ENCODE data around the gene TTLL10.

Gene TTLL10

DNA sequence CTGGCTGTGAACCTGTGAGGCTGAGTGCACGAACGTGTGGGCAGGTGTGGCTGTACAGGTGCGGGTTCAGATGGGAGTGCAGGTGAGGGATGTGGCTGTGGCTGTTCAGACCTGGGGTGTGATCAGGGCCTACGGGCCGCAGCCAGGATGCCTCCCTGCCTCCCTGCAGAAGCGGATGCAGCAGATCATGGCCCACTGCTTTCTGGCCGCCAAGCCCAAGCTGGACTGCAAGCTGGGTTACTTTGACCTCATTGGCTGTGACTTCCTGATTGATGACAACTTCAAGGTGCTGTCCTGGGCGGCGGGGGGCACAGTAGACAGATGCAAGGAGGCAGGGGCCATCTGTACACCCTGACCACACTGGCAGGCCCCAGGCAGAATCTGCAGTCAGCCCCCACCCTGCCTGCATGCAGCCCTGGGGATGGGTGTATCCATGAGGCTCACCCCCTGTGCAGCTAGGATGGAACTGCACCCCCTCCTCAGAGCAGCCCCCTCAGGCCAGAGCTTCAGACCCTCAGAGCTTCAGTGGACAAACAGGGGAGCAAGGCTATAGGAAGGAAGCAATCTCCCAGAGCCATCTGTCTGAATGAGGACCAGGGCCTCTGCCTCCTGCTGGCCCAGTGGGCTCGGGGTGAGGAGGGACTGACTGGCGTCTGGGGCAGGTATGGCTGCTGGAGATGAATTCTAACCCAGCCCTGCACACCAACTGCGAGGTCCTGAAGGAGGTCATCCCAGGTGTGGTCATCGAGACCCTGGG is 22.9 kb downstream of the TTLL10 start:
- Histone ChIP-seq H3K27ac (no peak overlapping the region), H3K4me2 (no peak overlapping the region), H3K36me3 (no peaks in the 10 kb centered on the region), H3K9me3 (replicated peaks in 1 of 11) (peaks cover 26 to 49% (median 38%) of the 10 kb centered on the region in 11 experiments), H3K4me1 (peaks cover 0 to 26% (median 15%) of the 10 kb centered on the region in 10 experiments; a peak in 19 of 20 replicates), H3K9ac (no peak overlapping the region), H3K27me3 (peaks cover 0 to 20% (median 15%) of the 10 kb centered on the region in 11 experiments; a peak in 19 of 22 replicates), H3K4me3 (no peak overlapping the region), H4K20me1 (no peaks in the 10 kb centered on the region)
- no peak for TF ChIP-seq Cebpa-rat (IDR thresholded peaks at IDR 0.05)

DNA sequence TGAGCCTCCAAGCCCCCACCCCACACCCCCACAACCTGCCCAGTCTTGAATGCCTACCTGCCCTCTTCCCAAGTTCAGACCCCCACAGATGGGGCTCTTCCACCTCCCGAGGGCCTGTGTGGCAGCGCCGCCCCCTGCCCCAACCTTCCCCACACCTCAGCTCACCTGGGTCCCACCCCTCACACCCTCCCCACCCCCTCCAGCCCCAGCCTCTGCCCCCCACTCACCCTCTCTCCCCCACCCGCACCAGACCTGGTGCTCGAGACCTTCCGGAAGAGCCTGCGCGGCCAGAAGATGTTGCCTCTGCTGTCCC is 23.5 kb downstream of the TTLL10 start:
- H3K4me2 ChIP-seq: no peak overlapping the region
- no peak overlapping the region for H3K9ac ChIP-seq
- H3K4me1 ChIP-seq: peaks cover 0 to 26% (median 15%) of the 10 kb centered on the region in 10 experiments; a peak in 19 of 20 replicates
- no peak for TF ChIP-seq Cebpa-rat (IDR thresholded peaks at IDR 0.05)
- H4K20me1 ChIP-seq: no peaks in the 10 kb centered on the region
- peaks cover 20 to 44% (median 32%) of the 10 kb centered on the region in 11 experiments for H3K9me3 ChIP-seq (replicated peaks in 1 of 11)
- no peak overlapping the region for H3K27ac ChIP-seq
- H3K27me3 ChIP-seq: peaks cover 0 to 21% (median 16%) of the 10 kb centered on the region in 11 experiments; a peak in 19 of 22 replicates
- no peaks in the 10 kb centered on the region for H3K36me3 ChIP-seq
- no peak overlapping the region for H3K4me3 ChIP-seq

DNA sequence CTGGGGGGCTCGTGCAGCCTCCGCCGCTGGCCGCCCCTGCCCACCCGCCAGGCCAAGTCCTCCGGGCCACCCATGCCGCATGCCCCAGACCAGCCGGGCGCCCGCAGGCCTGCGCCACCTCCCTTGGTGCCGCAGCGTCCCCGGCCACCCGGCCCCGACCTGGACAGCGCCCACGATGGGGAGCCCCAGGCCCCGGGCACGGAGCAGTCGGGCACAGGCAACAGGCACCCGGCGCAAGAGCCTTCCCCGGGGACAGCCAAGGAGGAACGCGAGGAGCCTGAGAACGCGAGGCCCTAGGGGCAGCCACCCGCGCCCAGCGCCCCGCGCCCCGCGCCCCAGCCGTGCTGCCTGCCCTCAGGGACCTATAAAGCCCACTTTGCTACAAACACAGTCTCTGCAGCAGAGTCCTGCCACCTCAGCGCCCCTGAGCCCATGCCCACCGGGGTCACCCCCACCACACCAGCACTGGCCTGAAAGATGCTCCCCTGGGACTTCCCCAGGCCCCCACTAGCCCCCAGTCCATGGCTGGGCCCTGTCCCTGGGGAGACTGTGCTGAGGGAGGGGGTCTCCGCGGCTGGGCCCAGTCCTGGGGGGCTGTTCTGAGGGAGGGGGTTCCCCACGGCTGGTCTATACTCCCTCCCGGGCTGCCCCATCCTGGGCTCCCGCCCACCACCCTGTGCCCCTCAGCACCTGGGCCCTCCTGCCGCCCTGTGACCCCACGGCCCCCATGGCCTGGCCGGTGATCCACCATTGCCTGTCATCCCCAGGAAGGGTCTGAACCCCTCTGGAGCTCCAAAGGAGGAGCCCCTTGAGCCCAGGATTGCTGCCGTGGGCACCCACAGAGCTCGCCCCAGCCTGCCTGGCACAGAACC is 24.1 kb downstream of the TTLL10 start:
- Histone ChIP-seq H3K27ac (no peak overlapping the region), H3K4me2 (peak overlapping the region in 2 of 11 experiments; percentile 15 to 29; a peak in 3 of 22 replicates), H3K27me3 (peaks cover 0 to 22% (median 16%) of the 10 kb centered on the region in 11 experiments; a peak in 19 of 22 replicates), H3K36me3 (no peaks in the 10 kb centered on the region), H3K9ac (no peak overlapping the region), H3K4me3 (no peak overlapping the region), H3K9me3 (replicated peaks in 1 of 11) (peaks cover 18 to 37% (median 26%) of the 10 kb centered on the region in 11 experiments), H3K4me1 (peaks cover 0 to 26% (median 15%) of the 10 kb centered on the region in 10 experiments; a peak in 19 of 20 replicates), H4K20me1 (0 out of 22 replicates have a peak, but pooled peaks cover 0 to 1% (median 0%) of the 10 kb centered on the region in 11 experiments)
- no peak for TF ChIP-seq Cebpa-rat (IDR thresholded peaks at IDR 0.05)

DNA sequence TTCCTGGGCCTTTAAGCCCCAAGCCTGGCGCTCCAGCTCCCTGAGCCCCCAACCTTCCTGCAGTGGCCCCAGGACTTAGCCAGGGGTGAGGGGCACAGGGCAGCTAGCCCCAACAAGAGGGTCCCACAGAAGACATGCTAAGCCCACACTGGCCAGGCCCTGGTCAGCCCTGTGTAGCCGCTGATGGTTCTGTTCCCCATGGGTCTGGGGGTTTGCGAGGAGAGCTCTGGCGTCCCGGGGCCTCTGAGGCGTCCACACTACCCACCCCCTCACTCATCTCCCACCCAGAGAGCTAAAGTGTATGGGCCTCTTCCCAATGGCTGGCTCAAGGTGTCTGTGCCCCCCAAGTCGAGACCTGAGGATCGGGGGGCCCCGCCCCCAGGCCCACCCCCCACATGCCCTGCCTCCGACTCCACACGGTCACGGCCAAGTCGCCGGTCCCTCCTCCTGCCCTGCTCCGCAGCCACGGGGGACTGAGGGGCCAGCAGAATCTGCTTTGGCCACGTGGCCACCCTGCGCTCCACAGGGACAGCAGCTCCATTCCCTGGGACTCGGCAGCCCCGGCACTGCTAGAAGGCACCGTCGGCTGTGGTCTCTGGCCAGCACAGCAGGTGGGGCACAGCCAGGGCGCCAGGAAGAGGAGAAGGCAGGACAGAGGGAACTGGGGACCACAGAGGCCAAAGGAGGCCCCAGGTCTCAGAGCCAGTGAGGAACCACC is 24.9 kb downstream of the TTLL10 start:
- H3K27me3 ChIP-seq: peaks cover 0 to 27% (median 16%) of the 10 kb centered on the region in 11 experiments; a peak in 19 of 22 replicates

DNA sequence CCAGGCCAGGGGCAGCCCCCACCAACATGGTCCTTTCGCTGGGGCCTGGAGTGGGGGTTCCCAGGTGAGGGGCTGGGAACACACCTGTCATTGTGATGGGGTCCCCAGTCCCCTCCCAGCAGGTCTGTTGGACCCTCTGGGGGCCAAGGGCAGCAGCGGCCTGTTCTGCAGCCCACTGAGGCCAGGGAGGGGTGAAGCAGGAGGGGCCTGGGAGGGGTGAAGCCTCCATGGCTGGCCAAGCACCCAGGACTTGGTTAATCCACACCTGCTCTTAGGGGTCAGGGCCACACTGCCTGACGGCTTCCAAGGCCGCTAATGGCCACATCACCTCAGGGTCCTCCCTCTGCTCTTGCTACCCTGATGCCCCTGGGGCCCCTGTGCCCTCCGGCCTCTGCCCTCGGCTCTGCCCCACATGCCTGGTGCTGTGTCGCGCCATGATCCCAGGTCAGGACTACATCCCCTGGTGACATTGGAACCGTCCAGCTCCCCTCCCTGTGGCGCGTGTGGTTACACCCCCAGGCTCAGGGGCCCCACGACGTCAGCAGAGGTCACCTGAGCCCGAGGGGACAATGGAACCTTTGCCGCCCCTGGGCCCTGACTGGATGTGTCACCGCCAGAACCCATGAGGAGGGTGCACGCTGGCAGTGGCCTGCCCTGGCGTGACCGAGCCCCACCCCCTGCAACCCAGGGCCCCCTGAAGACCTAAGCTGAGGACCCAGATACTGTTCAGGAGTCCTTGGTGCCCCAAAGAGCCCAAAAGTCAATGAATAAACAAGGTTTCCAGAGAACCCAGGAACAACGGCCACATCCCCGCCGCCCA is 25.7 kb downstream of the TTLL10 start:
- H3K4me3 ChIP-seq: no peak overlapping the region
- H4K20me1 ChIP-seq: peaks cover 0 to 10% (median 0%) of the 10 kb centered on the region in 11 experiments; a peak in 1 of 22 replicates
- H3K9me3 ChIP-seq (replicated peaks in 1 of 11): peaks cover 12 to 22% (median 16%) of the 10 kb centered on the region in 11 experiments

More for the DNA sequence above, 24.9 kb downstream of the TTLL10 start:
- TF ChIP-seq Cebpa-rat (IDR thresholded peaks at IDR 0.05): no peak
- Histone ChIP-seq H3K9ac (no peak overlapping the region), H3K36me3 (no peaks in the 10 kb centered on the region), H4K20me1 (peaks cover 0 to 9% (median 0%) of the 10 kb centered on the region in 11 experiments; a peak in 1 of 22 replicates), H3K4me2 (peak overlapping the region in 2 of 11 experiments; percentile 15 to 29; a peak in 2 of 22 replicates), H3K4me1 (peaks cover 0 to 26% (median 15%) of the 10 kb centered on the region in 10 experiments; a peak in 19 of 20 replicates), H3K9me3 (replicated peaks in 1 of 11) (peaks cover 14 to 30% (median 22%) of the 10 kb centered on the region in 11 experiments), H3K4me3 (no peak overlapping the region), H3K27ac (no peak overlapping the region)

DNA sequence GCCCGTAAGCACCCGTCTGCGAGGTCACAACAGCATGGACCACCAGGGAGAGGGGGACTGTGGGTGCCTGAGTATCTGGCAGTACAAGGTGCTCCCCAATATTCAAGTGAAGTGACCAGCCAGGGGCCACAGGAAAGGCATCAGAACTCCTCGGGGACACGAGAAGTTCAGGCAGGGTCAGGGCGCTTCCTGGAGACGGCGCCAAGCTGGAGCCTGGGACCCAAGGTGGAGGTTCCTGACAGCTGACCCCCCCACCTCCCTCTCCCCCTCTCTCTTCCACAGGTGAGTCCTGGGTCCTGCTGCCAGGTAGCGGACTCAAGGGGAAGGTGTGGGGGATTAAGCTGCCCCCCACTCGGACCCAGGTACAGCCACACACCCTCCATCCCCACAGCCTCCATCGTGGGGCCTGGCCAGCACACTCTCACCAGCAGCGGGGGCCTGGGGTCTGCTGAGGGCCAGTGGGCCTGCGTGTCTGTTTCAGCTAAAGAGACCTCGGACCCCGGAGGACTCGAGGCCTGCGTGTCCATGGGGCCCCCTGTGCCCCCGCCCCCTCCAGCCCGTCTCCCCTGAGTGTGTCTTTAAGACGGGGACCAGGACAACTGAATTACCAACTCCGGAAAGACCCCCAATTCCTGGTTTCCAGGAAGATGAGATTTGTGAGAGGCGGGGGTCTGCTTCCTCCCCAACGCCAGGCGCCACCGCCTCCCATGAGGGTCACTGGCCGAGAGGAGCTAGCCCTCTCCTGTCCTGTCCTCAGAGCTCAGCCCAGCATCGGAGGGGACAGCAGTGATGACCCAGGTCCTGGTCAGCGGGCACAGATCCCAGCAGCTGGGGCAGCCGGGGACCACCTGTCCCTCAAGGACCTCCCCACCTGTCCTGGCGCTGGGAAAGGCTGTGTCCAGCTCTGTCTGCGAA is 26.5 kb downstream of the TTLL10 start:
- peaks cover 7 to 32% (median 20%) of the 10 kb centered on the region in 10 experiments for H3K4me1 ChIP-seq
- TF ChIP-seq Cebpa-rat (IDR thresholded peaks at IDR 0.05): no peak
- peaks cover 0 to 13% (median 4%) of the 10 kb centered on the region in 11 experiments; a peak in 7 of 22 replicates for H4K20me1 ChIP-seq
- peak overlapping the region in 1 of 11 experiments; percentile 65; a peak in 2 of 22 replicates for H3K27ac ChIP-seq
- peak overlapping the region in 3 of 11 experiments; percentile 38 to 69 (median 50); a peak in 7 of 22 replicates for H3K9ac ChIP-seq
- H3K9me3 ChIP-seq (replicated peaks in 1 of 11): peaks cover 3 to 14% (median 7%) of the 10 kb centered on the region in 11 experiments; a peak in 21 of 22 replicates
- peak overlapping the region in 8 of 10 experiments; percentile 38 to 69 (median 55); a peak in 11 of 20 replicates for H3K4me3 ChIP-seq
- no peaks in the 10 kb centered on the region for H3K36me3 ChIP-seq
- peak overlapping the region; percentile 62 to 93 (median 89) for H3K4me2 ChIP-seq
- peaks cover 8 to 41% (median 19%) of the 10 kb centered on the region in 11 experiments for H3K27me3 ChIP-seq

More for the DNA sequence above, 25.7 kb downstream of the TTLL10 start:
- no peak overlapping the region for H3K27ac ChIP-seq
- peaks cover 0 to 33% (median 17%) of the 10 kb centered on the region in 11 experiments; a peak in 19 of 22 replicates for H3K27me3 ChIP-seq
- H3K36me3 ChIP-seq: no peaks in the 10 kb centered on the region
- peaks cover 0 to 26% (median 15%) of the 10 kb centered on the region in 10 experiments; a peak in 19 of 20 replicates for H3K4me1 ChIP-seq
- no peak overlapping the region for H3K9ac ChIP-seq
- peak overlapping the region in 9 of 11 experiments; percentile 62 to 93 (median 89); a peak in 10 of 22 replicates for H3K4me2 ChIP-seq
- no peak for TF ChIP-seq Cebpa-rat (IDR thresholded peaks at IDR 0.05)
